Esophagus squamous epithelium (tissue), 4 donors: ENCODE data around the gene CCNL1.

Source experiments
- CTCF ChIP-seq, 6 experiments: fragments of 450-650 bp in 4 of 6; fragments of 200-600 bp in 2 of 6; sonication (generic) in 2 of 6; IDR thresholded peaks; one replicate each; pipeline ENCODE4 v1.5.1; 2016 to 2019; ENCODE audit warnings: antibody characterized with exemption in 6 of 6, mild to moderate bottlenecking in 4 of 6, moderate library complexity in 4 of 6
- POLR2A ChIP-seq, 4 donors: fragments of 450-650 bp; IDR thresholded peaks; one replicate each; pipeline ENCODE4 v1.6.1; 2017; ENCODE audit warnings: antibody characterized with exemption in 4 of 4, mild to moderate bottlenecking in 4 of 4, moderate library complexity in 3 of 4

GRCh38 chr3:157103280-157103679 is 56.7 kb downstream of the CCNL1 start:
- no peak for TF ChIP-seq CTCF (IDR thresholded peaks at IDR 0.05)
- no peak for TF ChIP-seq POLR2A (IDR thresholded peaks at IDR 0.05)
